WTC11 (cell line): ENCODE measurements around the gene RCAN1. TPM values are rescaled to one million over a fixed set of nuclear protein-coding genes. Genes with fewer than 3 reads are reported as not detected.

ENCODE experiments used
- ATAC-seq: fragments of 200-7000 bp; cut with Tn5 transposase; 2 replicates; pipeline ENCODE4 v1.10.0; 2021; ENCODE audit warnings: mild to moderate bottlenecking, moderate library complexity
- CTCF ChIA-PET: fragments of 300-600 bp; sonication (Branson Sonifier 250); formaldehyde crosslinking; loops from one replicate; lab custom pipeline; 2021; ENCODE audit warnings: antibody characterized with exemption; lab: Charles Lee
- POLR2A ChIA-PET: fragments of 350-600 bp; sonication (Branson Sonifier 250); formaldehyde crosslinking; loops from one replicate; lab custom pipeline; 2021; ENCODE audit warnings: antibody characterized with exemption; lab: Charles Lee
- DNase-seq: peaks from one replicate; pipeline ENCODE4 v3.0.0; 2021; ENCODE audit warnings: low spot score
- H3K27ac Mint-ChIP-seq: 2 replicates; pipeline ENCODE4 v1.8.0; 2021; ENCODE audit warnings: mixed read lengths
- H3K27me3 Mint-ChIP-seq: 2 replicates; pipeline ENCODE4 v1.8.0; 2021; ENCODE audit warnings: low read depth, mild to moderate bottlenecking, moderate library complexity, mixed read lengths
- H3K36me3 Mint-ChIP-seq: 2 replicates; pipeline ENCODE4 v1.8.0; 2021; ENCODE audit warnings: mixed read lengths
- H3K4me1 Mint-ChIP-seq: 2 replicates; pipeline ENCODE4 v1.8.0; 2022; ENCODE audit warnings: mixed read lengths
- H3K4me3 Mint-ChIP-seq: 2 replicates; pipeline ENCODE4 v1.8.0; 2021; ENCODE audit warnings: mild to moderate bottlenecking, moderate library complexity, mixed read lengths
- H3K9me3 Mint-ChIP-seq: 2 replicates; pipeline ENCODE4 v1.8.0; 2021; ENCODE audit warnings: mixed read lengths
- E2F4 ChIP-seq: sonication (generic); formaldehyde crosslinking; IDR thresholded peaks from 2 replicates; pipeline ENCODE4 v1.8.1; 2022; ENCODE audit warnings: low read depth, mild to moderate bottlenecking, moderate library complexity, missing genetic modification reagents, borderline replicate concordance
- ERG ChIP-seq: fragments of 250-450 bp; sonication (Bioruptor Pico); IDR thresholded peaks from 2 replicates; pipeline ENCODE4 v1.8.0; 2021; ENCODE audit warnings: mild to moderate bottlenecking
- ETV6 ChIP-seq: sonication (generic); formaldehyde crosslinking; IDR thresholded peaks from 2 replicates; pipeline ENCODE4 v1.8.1; 2022; ENCODE audit warnings: mild to moderate bottlenecking, missing genetic modification reagents
- FOXP1 ChIP-seq: sonication (generic); formaldehyde crosslinking; IDR thresholded peaks from 2 replicates; pipeline ENCODE4 v1.8.0; 2022; ENCODE audit warnings: missing genetic modification reagents, mild to moderate bottlenecking, moderate library complexity, borderline replicate concordance
- HMGA2 ChIP-seq: fragments of 250-450 bp; sonication (Bioruptor Pico); IDR thresholded peaks from 2 replicates; pipeline ENCODE4 v1.4.0; 2021; ENCODE audit warnings: mild to moderate bottlenecking, moderate library complexity
- HMGXB4 ChIP-seq: sonication (generic); formaldehyde crosslinking; IDR thresholded peaks from 2 replicates; pipeline ENCODE4 v1.8.1; 2023; ENCODE audit warnings: mild to moderate bottlenecking, moderate library complexity, missing genetic modification reagents
- KAT7 ChIP-seq: sonication (generic); formaldehyde crosslinking; IDR thresholded peaks from 2 replicates; pipeline ENCODE4 v1.8.1; 2023; ENCODE audit warnings: missing genetic modification reagents, mild to moderate bottlenecking, borderline replicate concordance
- MAX ChIP-seq: sonication (generic); formaldehyde crosslinking; IDR thresholded peaks from 2 replicates; pipeline ENCODE4 v1.8.0; 2022; ENCODE audit warnings: mild to moderate bottlenecking, missing genetic modification reagents
- MLX ChIP-seq: sonication (generic); formaldehyde crosslinking; IDR thresholded peaks from 2 replicates; pipeline ENCODE4 v1.8.1; 2023; ENCODE audit warnings: mild to moderate bottlenecking, missing genetic modification reagents, moderate library complexity
- OVOL2 ChIP-seq: fragments of 250-450 bp; sonication (Bioruptor Pico); IDR thresholded peaks from 2 replicates; pipeline ENCODE4 v1.9.0; 2021; ENCODE audit warnings: mild to moderate bottlenecking, borderline replicate concordance
- PRRX2 ChIP-seq: fragments of 250-450 bp; sonication (Bioruptor Pico); IDR thresholded peaks from 2 replicates; pipeline ENCODE4 v1.8.0; 2021; ENCODE audit warnings: mild to moderate bottlenecking
- SP1 ChIP-seq: sonication (generic); formaldehyde crosslinking; conservative IDR thresholded peaks from 2 replicates; pipeline ENCODE4 v1.8.1; 2022; ENCODE audit warnings: missing genetic modification reagents
- STAT6 ChIP-seq: sonication (generic); formaldehyde crosslinking; conservative IDR thresholded peaks from 2 replicates; pipeline ENCODE4 v1.8.1; 2023; ENCODE audit warnings: mild to moderate bottlenecking, low read depth, missing genetic modification reagents, moderate library complexity
- ZBTB43 ChIP-seq: sonication (generic); formaldehyde crosslinking; IDR thresholded peaks from 2 replicates; pipeline ENCODE4 v1.8.1; 2023; ENCODE audit warnings: mild to moderate bottlenecking, missing genetic modification reagents
- ZNF219 ChIP-seq: sonication (generic); formaldehyde crosslinking; IDR thresholded peaks from 2 replicates; pipeline ENCODE4 v1.8.0; 2023; ENCODE audit warnings: missing genetic modification reagents, mild to moderate bottlenecking, borderline replicate concordance
- ZNF416 ChIP-seq: fragments of 250-450 bp; sonication (Bioruptor Pico); IDR thresholded peaks from 2 replicates; pipeline ENCODE4 v1.9.0; 2021; ENCODE audit warnings: mild to moderate bottlenecking, inconsistent platforms
- ZNF512 ChIP-seq: sonication (generic); formaldehyde crosslinking; IDR thresholded peaks from 2 replicates; pipeline ENCODE4 v1.8.1; 2022; ENCODE audit warnings: missing genetic modification reagents, borderline replicate concordance
- ZNF532 ChIP-seq: fragments of 250-450 bp; sonication (Bioruptor Pico); IDR thresholded peaks from 2 replicates; pipeline ENCODE4 v1.9.0; 2021; ENCODE audit warnings: mild to moderate bottlenecking, borderline replicate concordance
- ZNF671 ChIP-seq: fragments of 250-450 bp; sonication (Bioruptor Pico); IDR thresholded peaks from 2 replicates; pipeline ENCODE4 v1.8.0; 2021; ENCODE audit warnings: mild to moderate bottlenecking
- total RNA-seq: library from RNA; stranded (reverse); gene quantifications from 3 replicates; pipeline ENCODE4 v1.2.3, GENCODE V29; 2021

Gene RCAN1
- total RNA-seq, 1 experiment from 2014 or later: 5.9 TPM

GRCh38 chr21:34560609-34561008 lies 54.3 kb downstream of the RCAN1 start:
- no peaks in the 10 kb centered on the region for H3K9me3 Mint-ChIP-seq
- no peaks in the 10 kb centered on the region for H3K27me3 Mint-ChIP-seq
- TF ChIP-seq PRRX2 (CRISPR knock-in tag) (no peak), MAX (no peak), KAT7 (CRISPR knock-in tag) (no peak), ETV6 (no peak), ZNF512 (CRISPR knock-in tag) (no peak), FOXP1 (CRISPR knock-in tag) (no peak), HMGA2 (no peak), ZBTB43 (CRISPR knock-in tag) (no peak), SP1 (no peak), ERG (CRISPR knock-in tag) (no peak), ZNF532 (no peak), ZNF671 (CRISPR knock-in tag) (no peak), E2F4 (CRISPR knock-in tag) (no peak), MLX (no peak), STAT6 (CRISPR knock-in tag) (no peak), ZNF416 (CRISPR knock-in tag) (no peak), HMGXB4 (CRISPR knock-in tag) (no peak), ZNF219 (CRISPR knock-in tag) (no peak), OVOL2 (CRISPR knock-in tag) (no peak)
- TF ChIP-seq, all 79 proteins: peak for 0
- H3K36me3 Mint-ChIP-seq: no peaks in the 10 kb centered on the region
- H3K4me3 Mint-ChIP-seq: no peak overlapping the region
- H3K4me1 Mint-ChIP-seq: no peaks in the 10 kb centered on the region
- ATAC-seq (no peak), DNase-seq (no peak)
- no peak overlapping the region for H3K27ac Mint-ChIP-seq
- ChIA-PET CTCF (interaction anchor here (1.5 to 2.4 kb wide), 3 partner anchors 17 to 50 kb away, joined by 4 to 8 read pairs (median 8); no protein-coding TSS in a partner anchor), POLR2A (no interaction called here)
